GM11168 (cell line): ENCODE measurements around the gene PTOV1.

ENCODE experiments used
- in situ Hi-C: fragments of 300-500 bp; cut with MboI; formaldehyde crosslinking; loops from one replicate; pipeline ENCODE4 v1.12.0; 2022; ENCODE audit warnings: low sequenced_read_pairs; ENCODE audit not compliant: unreplicated experiment

The PTOV1 gene

GRCh38 chr19:49840321-49840720 lies 10.6 kb upstream of the PTOV1 start:
- in situ Hi-C loops: no loop called here

- in situ Hi-C loops: no loop called here
Measured at GRCh38 chr19:49840736-49841249, 10.2 kb upstream of the PTOV1 start.

GRCh38 chr19:49843265-49843664 lies 7.7 kb upstream of the PTOV1 start:
- in situ Hi-C loops: no loop called here

GRCh38 chr19:49844138-49845095 lies 6.5 kb upstream of the PTOV1 start:
- in situ Hi-C loops: no loop called here

- in situ Hi-C loops: no loop called here
Measured at GRCh38 chr19:49845414-49845813, 5.5 kb upstream of the PTOV1 start.

GRCh38 chr19:49846408-49846807 lies 4.6 kb upstream of the PTOV1 start:
- in situ Hi-C loops: no loop called here

GRCh38 chr19:49847731-49848696 lies 2.9 kb upstream of the PTOV1 start:
- in situ Hi-C loops: no loop called here

- in situ Hi-C loops: no loop called here
Measured at GRCh38 chr19:49848938-49849337, 2.0 kb upstream of the PTOV1 start.

GRCh38 chr19:49849433-49850220 lies 1.3 kb upstream of the PTOV1 start:
- in situ Hi-C loops: no loop called here

GRCh38 chr19:49850221-49850486 lies 805 bp upstream of the PTOV1 start:
- in situ Hi-C loops: no loop called here

GRCh38 chr19:49851456-49852259 lies 699 bp downstream of the PTOV1 start:
- in situ Hi-C loops: no loop called here

- in situ Hi-C loops: no loop called here
Measured at GRCh38 chr19:49852631-49853126, 1.7 kb downstream of the PTOV1 start.

GRCh38 chr19:49853852-49854377 lies 3.0 kb downstream of the PTOV1 start:
- in situ Hi-C loops: no loop called here

GRCh38 chr19:49854378-49855263 lies 3.7 kb downstream of the PTOV1 start:
- in situ Hi-C loops: no loop called here

- in situ Hi-C loops: no loop called here
Measured at GRCh38 chr19:49855277-49855675, 4.3 kb downstream of the PTOV1 start.

- in situ Hi-C loops: no loop called here
Measured at GRCh38 chr19:49855676-49856573, 5.0 kb downstream of the PTOV1 start.

- in situ Hi-C loops: no loop called here
Measured at GRCh38 chr19:49856574-49857021, 5.6 kb downstream of the PTOV1 start.
